ENCODE measurements around the gene ESYT3.
"Not testable (repeated sequence)": the region's sequence is repeated elsewhere in the genome, so short reads cannot be mapped to it uniquely, and the experiment has no call there.

Gene ESYT3

DNA sequence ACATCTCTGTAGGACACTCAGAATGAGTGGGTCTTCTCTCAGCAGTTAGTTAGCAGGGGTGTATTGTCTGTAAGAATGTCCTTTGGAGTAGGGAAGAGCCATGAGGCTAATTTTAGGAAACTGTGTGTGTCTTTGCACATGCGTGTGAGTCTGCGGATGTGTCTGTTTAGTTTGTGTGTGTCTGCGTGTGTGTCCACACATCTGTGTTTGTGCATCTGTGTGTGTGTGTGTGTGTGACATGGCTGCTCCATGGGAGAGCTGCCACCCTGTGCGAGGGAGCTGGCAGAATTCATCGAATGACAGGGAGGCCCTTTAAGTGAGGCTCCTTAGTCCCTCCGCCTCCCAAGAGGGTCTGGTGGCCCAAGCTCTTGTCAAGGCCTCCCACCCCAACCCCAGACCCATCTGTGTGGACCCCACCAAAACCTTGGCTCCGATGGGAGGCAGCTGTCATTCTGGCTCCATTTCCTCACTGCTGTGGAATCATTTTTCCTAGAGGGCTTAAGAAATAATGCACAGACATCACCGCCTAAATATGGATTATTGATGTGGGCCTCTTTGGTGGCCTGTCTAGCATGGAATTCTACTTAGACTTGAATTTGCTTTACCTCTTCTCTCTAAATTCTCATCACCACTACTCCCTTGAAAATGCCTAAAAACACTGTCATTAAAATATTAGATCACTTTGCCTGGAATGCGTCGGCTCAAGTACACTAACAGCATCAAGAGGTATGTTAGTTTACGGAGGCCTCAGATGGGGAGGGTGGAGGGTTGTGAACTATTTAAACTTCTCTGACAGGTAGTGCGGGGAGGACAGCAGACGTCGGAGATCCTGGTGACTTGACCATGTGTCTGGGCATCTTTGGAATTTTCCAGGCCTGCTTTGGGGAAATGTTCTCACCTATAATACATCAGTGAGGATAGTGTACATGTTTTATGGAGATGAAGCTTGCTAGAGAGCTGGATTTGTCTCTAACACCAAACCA lies 9.4 kb downstream of the ESYT3 start:
- DNase-seq, result no peak

DNA sequence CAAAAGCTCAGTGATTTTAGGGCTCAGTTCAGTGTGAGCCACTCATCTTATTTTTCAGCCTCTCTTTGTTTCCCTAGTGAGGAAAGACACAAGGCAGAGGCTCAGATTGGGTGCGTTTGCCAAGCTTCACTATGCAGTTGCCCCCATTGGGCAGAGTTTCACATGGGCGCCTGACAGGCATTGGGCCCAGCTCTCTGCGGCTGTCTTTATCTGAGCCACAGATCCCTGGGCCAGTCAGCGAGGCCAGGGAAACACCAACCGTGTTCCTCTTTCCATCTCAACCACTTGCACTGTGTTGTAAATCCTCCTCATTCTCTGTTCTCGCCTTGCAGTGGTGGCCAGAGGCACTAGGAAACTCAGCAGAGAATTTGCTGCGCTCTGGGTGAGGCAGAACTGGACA lies 10.8 kb downstream of the ESYT3 start:
- DNase-seq, result no peak

DNA sequence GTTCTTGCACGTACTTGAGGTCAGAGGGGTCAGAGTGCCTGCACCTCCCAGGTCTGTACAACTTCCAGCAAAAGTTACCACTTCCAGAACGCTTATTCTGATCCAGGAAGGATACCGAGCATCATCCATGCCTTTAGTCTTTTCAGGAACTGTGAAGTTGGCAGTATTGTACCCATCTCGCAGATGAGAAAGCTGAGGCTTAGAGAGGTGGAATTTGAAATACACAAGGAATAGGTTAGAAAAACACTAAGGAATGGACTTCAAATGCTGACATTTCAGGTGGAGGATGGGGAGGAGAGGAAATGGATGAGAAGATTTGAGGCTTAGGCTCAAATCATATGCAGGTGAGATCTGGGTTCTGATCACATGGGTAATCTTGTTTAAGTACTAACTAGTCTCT lies 11.2 kb downstream of the ESYT3 start:
- DNase-seq, result no peak

DNA sequence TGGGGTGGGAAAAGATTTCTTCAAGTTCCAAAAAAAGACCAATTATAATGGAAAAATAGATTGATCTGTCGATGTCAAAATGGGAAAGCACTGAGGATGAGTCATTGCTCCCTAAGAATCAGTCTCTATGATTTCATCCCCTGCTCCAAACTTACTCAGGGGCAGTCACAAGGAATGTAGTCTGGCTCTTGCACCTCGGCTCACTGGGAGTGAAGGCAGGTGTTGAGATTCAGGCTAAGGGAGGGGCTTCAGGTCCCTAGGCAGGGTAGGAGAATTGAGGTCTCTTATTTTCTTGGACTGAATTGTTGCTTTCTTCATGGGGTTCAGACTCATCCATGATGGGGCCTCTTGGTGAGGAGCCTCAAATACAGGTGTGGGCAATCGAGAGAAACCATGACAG lies 14.2 kb downstream of the ESYT3 start:
- DNase-seq, result no peak

DNA sequence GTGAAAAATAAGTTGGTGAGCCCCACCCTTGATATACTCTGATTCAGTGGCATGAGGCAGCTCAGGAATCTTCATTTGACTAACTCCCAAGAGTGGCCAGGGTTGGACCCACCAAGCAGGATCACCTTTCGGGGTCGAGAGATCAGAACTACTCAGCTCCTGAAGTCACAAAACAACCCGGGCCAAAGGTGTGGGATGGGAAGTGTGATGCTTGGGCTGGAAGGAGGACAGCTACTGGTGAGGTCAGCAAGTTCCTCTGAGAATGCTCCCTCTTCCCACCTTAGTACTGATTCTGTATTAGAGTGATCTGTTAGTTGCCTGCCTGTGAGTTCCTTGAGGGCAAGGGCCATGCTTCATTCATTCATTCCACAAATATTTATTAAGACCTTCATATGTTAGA lies 15.1 kb downstream of the ESYT3 start:
- no peak for DNase-seq

DNA sequence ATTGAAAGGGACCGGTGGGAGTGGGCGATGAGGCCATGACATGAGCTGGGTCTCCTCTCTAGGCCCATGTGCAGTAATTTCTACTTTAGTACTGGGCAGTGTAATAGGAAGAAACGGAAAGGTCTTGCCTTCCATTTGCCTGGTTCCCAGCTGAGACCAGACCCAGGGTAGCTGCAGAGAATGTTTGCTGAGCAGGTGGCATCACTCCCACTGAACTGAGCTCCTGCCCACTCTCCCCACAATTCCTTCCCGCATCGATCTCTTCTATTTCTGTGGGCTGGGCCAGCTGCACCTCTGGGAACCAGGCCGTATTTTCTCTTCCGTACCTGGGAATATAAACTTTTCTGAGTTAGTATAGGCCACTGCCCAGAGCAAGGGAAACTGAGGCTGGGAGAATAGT lies 15.8 kb downstream of the ESYT3 start:
- DNase-seq, result no peak

DNA sequence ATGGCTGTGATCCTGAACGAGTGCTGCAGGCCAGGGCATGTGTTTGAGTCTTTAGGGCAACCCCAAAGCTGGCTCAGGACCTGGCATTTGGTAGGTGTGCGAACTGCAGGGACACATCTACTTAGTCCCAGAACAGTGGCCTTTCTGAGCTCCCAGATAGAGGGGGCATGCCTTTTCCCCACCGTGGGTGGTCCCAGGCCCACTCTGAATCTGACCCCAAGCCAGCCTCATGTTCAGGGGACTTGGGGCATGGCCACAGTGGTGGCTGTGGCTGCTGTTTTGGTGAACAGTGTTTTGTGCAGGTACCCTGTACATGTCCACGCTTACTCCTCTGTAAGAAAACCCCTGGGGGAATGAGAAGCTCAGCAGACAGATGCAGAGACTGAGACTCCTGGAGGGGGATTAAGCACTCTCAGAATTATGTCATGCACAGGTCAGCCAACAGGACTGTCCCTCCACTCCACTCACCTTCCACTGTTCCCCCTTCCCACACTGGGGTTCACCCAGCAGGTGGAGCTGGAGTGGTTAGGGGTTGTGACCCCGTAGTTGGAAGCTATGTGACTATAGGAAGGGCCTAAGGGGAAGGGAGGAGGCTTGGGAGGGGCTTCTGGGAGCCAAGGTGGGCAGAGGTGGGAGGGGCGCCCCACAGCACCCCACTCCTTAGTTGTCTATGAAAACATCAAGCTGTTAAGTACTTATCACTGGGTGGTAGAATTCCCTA lies 16.4 kb downstream of the ESYT3 start:
- DNase-seq, result no peak

DNA sequence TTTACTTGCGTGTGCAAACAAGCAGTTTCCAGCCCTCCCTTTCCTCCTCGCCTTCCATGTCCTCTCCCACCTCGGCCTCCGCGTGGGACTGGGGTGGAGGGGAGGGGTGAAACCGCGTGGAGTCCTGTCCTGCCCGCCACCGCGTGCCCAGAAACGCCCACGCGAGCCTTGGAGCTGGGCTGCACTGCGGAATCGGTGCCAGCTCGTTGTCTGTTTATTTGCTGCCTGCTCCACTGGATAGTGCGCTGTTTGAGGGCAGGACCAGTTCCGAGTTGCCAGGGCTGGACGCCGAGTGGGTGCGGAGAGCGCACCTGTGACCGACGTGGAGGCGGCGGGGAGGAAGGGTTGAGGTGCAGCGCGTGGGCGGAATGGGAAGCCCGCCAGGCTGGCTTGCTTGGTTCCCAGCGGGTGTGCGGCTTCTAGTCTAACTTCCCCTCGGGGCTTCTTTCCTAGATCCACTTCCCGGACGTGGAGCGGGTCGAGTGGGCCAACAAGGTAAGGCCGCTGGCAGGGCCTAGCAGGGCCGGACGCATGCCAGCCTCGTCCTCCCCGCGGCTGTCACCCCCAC lies 17.3 kb downstream of the ESYT3 start:
- DNase-seq, result no peak

DNA sequence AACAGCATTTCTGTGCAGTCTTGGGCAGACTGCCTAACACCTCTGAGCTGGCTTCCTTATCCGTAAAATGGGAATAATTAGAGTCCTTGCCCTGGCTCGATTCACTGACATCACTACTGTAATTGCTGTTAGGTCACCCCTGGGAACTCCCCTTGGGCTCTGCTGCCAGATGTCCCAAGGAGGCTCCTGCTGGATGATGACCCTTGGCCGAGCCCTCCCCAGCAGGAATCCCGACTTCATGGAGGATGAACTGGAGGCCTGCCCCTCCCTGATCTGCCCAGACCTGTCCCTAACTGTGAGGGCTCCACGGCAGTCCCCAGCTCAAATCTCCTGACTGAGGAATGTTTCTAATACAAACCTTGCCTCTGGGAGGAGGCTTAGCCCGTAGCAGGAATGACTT lies 18.0 kb downstream of the ESYT3 start:
- DNase-seq, result no peak

DNA sequence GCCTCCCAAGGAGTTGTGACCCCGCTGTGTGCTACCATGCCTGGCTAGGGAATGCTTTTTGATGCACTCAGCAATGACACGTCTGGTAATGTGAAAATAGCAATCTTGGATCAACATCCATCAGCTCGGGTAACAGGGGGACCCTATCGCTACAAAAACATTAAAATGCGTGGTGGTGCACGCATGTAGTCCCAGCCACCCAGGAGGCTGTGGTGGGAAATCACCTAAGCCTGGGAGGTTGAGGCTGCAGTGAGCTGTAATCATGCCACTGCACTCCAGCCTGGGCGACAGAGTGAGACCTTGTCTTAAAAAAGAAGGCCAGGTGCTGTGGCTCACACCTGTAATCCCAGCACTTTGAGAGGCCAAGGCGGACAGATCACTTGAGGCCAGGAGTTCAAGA lies 19.5 kb downstream of the ESYT3 start:
- not testable (repeated sequence) for DNase-seq

DNA sequence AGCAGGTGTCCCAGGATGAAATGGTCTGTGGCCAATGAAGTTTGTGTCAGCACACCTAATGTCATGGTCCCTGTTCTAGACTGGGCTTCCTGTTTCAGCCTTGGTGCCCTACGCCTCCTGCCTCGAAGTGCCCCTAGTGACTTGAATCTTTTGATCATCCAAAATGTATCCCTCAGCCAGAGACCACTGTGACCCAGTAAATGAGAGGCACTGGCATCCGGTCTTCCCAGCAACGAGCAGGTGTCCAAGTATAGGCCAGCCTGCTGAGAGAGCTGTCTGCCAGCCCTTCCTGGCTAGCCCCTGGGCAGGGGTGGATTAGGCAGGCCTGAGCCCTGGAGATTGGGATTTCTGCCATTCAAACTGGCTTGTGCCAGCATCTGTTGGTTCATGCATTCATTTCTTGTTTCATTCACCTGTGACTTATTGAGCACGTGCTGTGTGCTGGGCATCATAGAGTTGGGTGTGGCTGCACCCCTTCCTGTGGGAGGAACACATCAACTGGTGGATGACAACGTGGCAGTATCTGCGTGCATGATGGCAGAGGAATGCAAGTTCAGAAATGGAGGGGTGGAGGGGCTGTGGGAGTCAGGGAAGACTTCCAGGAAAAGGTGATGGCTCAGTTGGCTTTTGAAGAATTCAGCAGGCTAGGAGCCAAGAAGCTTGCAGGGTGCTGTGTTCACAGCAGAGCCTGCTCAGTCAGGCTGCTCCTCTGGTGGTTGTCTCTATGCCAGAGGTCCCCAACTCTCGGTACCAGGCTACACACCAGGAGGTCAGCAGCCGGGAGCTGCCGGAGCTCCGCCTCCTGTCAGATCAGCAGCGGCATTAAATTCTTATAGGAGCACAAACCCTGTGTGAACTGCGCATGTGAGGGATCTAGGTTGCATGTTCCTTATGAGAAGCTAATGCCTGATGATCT lies 21.6 kb downstream of the ESYT3 start:
- no peak for DNase-seq

DNA sequence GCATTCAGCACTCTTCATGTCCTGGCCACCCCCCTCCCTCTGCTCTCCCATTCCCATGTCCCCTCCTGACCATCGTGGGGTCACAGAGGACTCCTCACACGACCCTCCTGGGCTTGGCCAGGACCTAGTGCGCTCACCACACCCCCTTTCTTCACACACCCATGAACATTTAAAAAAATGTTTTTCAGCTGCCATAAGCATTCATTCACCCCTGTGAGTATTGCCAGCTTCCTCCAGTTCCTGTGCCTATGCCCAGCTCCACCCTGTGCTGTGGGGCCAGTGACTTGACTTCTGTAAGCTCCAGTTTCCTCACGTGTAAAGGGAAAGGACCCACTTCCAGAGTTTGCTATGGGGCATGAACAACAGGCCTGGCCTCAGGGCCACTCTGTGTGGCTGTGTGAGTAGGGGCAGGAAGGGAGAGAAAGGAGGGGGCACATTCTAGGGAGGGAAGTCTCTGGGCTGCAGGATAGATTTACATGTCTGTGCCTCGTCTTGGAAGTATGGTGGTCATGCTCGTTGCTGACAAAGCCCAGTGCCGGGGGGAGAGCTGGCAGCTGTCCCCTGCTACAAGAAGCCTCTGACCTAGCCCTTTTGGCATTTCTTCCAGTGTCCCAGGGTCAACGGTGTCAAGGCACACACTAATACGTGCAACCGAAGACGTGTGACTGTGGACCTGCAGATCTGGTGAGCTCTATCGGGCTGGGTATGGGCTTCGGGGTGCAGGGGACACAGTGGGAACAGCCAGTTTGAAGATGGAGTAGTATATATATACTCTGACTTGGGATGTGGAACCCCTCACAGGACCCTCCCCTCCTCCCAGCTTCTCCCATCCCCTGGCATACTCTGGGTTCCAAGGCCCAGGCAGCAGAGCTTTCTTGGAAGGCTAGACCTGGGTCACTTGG lies 22.8 kb downstream of the ESYT3 start:
- no peak for DNase-seq

DNA sequence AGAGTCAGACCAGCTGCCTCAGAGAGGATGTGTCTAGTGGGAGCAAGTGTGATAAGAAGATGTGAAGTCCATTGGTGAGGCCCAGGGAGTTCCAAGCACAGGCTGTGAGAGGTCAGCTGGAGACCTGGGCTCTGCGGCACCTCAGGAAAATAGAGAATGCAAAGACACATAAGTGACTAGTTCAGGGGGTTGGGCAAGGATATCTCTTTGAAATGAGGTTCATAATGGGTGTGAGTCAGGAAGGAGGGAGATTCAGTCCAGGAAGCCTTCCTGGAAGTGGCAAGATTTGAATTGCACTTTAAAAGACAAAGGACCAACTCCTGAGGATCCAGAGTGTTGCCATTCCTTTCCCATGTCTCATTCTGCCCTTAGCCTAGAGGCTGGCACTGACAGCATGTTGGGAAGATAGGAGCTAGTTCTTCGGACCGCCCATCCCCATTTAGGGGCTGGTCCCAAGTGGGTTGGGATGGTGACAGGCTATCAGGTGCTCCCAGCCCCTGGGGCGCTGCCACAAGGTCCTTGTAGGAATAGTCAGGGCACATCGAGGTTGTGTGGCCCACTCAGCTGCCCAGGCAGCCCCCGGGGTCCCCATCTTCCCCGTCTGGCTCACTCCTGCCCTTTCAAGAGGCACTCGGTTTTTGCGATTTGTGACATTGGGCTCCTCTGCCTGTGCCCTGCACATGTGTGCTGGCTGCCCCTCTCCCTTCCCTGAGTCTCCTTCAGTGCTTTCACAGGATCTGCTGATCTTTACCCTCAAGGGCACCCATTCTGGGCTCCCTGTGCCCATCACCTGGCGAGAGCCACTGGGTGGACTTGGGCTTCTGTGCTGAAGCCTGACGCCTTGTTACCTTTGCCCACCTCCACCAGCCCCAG lies 23.7 kb downstream of the ESYT3 start:
- DNase-seq, result no peak

DNA sequence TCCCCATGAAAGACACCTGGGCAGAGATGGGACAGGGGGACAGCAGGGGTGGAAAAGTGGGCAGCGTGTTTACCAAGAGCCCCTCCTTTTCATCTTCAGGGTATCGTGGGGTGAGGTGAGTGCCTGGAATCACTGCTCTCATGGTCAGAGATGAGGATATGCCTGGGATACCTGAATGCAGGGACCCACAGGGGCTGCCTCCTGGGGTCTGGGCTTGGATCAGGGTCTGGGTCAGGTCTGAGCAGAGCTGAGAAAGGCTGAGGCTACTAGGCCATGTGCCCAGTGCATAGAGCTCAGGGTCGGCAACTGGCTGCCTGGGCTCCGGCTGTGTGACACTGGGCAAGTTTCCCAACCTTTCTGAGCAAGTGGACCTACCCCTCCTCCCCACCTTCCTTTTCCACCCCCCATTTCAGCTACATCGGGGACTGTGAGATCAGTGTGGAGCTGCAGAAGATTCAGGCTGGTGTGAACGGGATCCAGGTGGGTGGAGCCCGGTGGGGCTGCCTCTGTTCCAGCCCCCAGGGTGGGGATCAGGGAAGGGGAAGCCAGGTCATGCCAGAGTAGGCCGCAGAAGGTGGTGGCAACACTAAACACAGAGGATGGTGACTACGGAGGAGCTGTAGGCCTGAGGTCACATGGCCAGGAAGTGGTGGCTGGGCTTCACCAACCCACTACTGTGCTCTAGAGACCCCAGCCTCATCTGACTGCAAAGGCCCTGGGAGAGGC lies 24.5 kb downstream of the ESYT3 start:
- DNase-seq, result no peak

DNA sequence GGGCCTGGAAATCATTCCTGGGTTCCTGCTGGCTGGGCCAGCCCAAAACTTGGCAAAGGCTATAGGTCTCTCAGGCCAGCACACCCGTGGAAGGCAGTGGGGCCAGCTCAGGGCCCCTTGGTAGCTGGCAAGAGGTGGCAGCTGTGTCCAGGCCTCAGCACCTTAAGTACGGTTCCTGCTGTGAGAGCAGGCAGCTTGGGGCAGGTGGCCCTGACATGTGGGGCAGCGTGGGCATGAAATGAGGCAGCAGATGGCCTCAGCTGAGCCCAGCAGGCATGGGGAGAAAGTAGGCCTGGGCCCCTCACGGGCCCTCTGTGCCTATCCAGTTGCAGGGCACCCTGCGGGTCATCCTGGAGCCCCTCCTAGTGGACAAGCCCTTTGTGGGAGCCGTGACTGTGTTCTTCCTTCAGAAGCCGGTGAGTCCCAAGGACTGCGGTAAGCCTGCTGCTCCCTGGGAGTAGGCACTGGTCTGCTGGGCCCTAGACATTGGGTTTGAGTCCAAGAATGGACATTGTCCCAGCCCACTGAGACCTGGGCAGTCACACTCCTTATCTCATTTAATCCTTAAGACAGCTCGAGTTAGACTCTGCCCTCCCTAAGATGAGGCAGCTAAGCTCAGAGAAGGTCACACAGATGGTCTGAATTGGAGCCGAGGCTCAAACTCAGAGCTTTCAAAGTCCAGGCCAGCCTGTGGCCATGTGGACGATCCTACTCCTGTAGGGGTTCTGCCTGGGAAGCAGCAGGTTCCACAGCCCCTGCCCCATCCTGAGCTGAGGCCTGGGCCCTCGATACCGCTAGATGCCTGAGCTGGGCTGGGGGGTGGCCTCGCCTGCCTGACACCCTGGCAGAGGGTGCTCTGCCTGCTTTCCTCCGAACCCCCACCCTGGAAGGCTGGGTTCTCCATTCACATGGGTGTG lies 25.5 kb downstream of the ESYT3 start:
- no peak for DNase-seq

DNA sequence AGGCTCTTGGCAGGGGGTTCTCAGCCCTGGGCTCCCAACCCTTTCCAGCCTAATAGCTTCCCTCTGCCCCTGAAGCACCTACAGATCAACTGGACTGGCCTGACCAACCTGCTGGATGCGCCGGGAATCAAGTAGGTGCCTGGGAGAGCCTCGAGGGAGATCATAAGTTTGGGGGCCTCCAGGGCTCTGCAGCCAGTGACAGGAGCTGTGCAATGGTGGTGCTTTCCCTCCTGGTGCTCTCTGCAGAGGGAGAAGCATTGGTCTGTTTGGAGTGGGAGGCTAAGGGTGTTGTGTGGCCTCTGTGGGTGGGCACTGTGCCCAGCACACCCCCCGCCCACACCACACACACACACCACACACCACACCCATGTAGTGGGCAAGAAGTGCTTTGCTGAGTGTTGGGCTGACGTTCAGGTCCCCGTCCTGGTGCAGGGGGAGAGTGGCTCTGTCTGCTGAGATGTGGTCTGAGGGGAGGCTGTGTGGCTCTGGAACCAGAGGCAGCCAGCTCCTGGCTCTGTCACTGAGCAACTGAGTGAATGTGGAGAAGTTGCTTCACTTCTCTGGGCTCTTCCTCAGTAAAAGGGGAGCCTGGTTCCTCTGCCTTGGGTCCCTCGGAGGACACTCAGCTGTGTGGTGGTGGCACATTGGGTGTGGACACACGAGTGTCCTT lies 26.3 kb downstream of the ESYT3 start:
- DNase-seq, result no peak

DNA sequence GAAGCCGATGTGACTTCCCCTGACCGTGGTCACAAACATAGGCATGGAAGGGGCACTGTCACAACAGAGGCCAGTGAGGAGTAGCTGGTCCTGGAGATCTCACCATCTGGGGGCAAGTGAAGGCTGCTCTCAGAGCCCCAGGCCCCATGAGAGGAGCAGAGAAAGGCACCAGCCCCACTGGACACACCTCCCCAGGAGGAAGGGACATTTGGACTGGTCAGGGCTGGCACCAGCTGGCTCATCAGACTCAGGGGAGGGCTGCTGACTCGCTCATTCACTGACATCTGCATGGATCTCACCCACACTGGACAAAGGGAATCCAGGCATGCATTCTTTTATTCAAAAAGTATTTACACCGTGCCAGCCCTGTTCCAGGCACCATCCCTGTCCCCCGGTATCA lies 26.8 kb downstream of the ESYT3 start:
- DNase-seq, result no peak

DNA sequence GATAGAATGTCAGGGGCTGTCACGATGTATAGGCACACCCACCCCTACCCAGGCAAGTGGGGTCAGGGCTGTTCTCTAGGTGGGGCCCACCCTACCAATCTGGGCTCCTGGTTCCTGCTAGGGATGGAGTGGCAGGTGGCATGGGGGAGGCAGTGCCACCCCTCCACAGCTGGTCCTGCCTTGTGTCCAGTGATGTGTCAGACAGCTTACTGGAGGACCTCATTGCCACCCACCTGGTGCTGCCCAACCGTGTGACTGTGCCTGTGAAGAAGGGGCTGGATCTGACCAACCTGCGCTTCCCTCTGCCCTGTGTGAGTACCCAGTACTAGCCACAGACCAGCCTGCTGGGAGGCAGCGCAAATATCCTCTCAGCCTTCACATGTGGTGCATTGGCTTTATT lies 27.5 kb downstream of the ESYT3 start:
- no peak for DNase-seq

Measured in stimulated activated CD4-positive, alpha-beta T cell treated with anti-CD3 and anti-CD28 coated beads, Interleukin-2, amount 100 ng/mL, for 48 hours (primary cell).